ENCODE data around the gene COPS8. TPM values are rescaled to one million over a fixed set of nuclear protein-coding genes. Genes with fewer than 3 reads are reported as not detected.

The COPS8 gene
- total and polyA plus RNA-seq, 2 experiments from 2014 or later, result 108 to 134 TPM

DNA sequence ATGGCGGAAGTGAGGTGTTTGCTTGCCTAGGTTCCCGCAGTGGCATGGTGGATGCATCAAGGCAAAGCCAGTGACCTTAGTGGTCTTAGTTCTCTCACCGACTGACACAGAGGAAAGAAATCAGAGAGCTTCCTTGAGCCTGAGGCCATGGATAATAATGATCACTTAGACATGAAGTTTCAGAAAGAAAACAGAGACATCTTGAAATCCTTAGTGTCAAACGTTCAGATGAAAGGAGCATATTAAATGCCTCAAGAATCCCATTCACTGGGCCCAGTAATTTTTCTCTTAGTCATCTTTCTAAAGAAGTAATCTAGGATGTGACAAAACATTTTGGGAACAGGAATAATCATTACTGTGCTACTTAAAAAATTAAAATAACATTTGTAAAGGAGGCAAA, 35.2 kb downstream of the COPS8 start:
- TF ChIP-seq EZH2phosphoT487 (IDR thresholded peaks at IDR 0.05; ENCODE audit: low read depth, severe bottlenecking, unreplicated experiment) (no peak), CTCF (IDR thresholded peaks at IDR 0.05; ENCODE audit: poor library complexity) (no peak), EZH2 (IDR thresholded peaks at IDR 0.05; ENCODE audit: borderline replicate concordance) (no peak)
- Histone ChIP-seq H3K4me1 (ENCODE audit: insufficient read depth) (peaks cover 14% of the 10 kb centered on the region), H3K4me2 (no peak overlapping the region), H3K27me3 (no peaks in the 10 kb centered on the region), H3K27ac (no peak overlapping the region), H3K79me2 (no peaks in the 10 kb centered on the region), H3K36me3 (replicated peaks; ENCODE audit: insufficient read depth, low read depth) (no peaks in the 10 kb centered on the region), H4K20me1 (ENCODE audit: insufficient read depth, poor library complexity, severe bottlenecking) (no peaks in the 10 kb centered on the region), H3K9me3 (ENCODE audit: low read depth) (no peaks in the 10 kb centered on the region), H2AFZ (no peak overlapping the region), H3K4me3 (no peak overlapping the region), H3K9me2 (replicated peaks; ENCODE audit: insufficient read depth) (no peaks in the 10 kb centered on the region)
- WGBS (ENCODE audit: low lambda C conversion rate, missing lambda C conversion rate), result 72% methylated on average over 4 of the region's 4 CpGs
- no peak for DNase-seq (ENCODE audit: low spot score)

GRCh38 chr2:237121321-237121720, 35.6 kb downstream of the COPS8 start:
- WGBS (ENCODE audit: low lambda C conversion rate, missing lambda C conversion rate), result 73% methylated on average over 1 of the region's 1 CpG
- Histone ChIP-seq H3K4me1 (ENCODE audit: insufficient read depth) (peaks cover 14% of the 10 kb centered on the region), H2AFZ (no peak overlapping the region), H3K79me2 (no peaks in the 10 kb centered on the region), H4K20me1 (ENCODE audit: insufficient read depth, poor library complexity, severe bottlenecking) (no peaks in the 10 kb centered on the region), H3K9me3 (ENCODE audit: low read depth) (no peaks in the 10 kb centered on the region), H3K4me2 (no peak overlapping the region), H3K36me3 (replicated peaks; ENCODE audit: insufficient read depth, low read depth) (no peaks in the 10 kb centered on the region), H3K27ac (no peak overlapping the region), H3K9me2 (replicated peaks; ENCODE audit: insufficient read depth) (no peaks in the 10 kb centered on the region), H3K27me3 (no peaks in the 10 kb centered on the region), H3K4me3 (no peak overlapping the region)
- no peak for DNase-seq (ENCODE audit: low spot score)
- no peak for TF ChIP-seq EZH2phosphoT487 (IDR thresholded peaks at IDR 0.05; ENCODE audit: low read depth, severe bottlenecking, unreplicated experiment)
- no peak for TF ChIP-seq EZH2 (IDR thresholded peaks at IDR 0.05; ENCODE audit: borderline replicate concordance)
- no peak for TF ChIP-seq CTCF (IDR thresholded peaks at IDR 0.05; ENCODE audit: poor library complexity)

DNA sequence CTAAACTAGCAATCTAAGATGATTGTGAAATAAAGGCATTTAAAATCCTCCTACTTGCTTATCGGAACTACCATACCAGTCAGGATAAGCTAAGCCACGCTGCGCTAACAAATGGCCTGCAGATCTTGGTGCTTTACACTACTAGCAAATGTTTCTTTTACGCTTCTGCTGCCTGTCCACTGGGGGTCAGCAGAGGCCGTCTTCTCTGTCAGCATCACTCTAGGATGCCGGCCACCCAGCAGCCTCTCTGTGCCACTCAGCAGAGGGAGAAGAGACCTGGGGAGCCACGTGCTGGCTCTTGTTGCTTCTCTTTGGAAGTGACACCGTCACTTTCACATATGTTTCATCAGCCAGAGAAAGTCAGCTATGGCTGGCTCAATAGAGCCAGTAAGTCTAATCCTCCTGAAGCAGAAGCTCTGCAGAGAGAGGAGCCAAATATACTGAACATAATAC, 36.6 kb downstream of the COPS8 start:
- TF ChIP-seq EZH2 (IDR thresholded peaks at IDR 0.05; ENCODE audit: borderline replicate concordance), result no peak
- TF ChIP-seq CTCF (IDR thresholded peaks at IDR 0.05; ENCODE audit: poor library complexity), result peak; percentile 63
- no peaks in the 10 kb centered on the region for H3K27me3 ChIP-seq
- peak; percentile 83 for DNase-seq (ENCODE audit: low spot score)
- no peak overlapping the region for H3K27ac ChIP-seq
- no peaks in the 10 kb centered on the region for H3K79me2 ChIP-seq
- peaks cover 17% of the 10 kb centered on the region for H3K4me1 ChIP-seq (ENCODE audit: insufficient read depth)
- H3K4me3 ChIP-seq, result no peak overlapping the region
- H3K4me2 ChIP-seq, result no peak overlapping the region
- H3K9me2 ChIP-seq (replicated peaks; ENCODE audit: insufficient read depth), result no peaks in the 10 kb centered on the region
- no peaks in the 10 kb centered on the region for H4K20me1 ChIP-seq (ENCODE audit: insufficient read depth, poor library complexity, severe bottlenecking)
- H2AFZ ChIP-seq, result no peak overlapping the region
- no peaks in the 10 kb centered on the region for H3K9me3 ChIP-seq (ENCODE audit: low read depth)
- WGBS (ENCODE audit: low lambda C conversion rate, missing lambda C conversion rate), result 51% methylated on average over 8 of the region's 8 CpGs
- H3K36me3 ChIP-seq (replicated peaks; ENCODE audit: insufficient read depth, low read depth), result no peaks in the 10 kb centered on the region

DNA sequence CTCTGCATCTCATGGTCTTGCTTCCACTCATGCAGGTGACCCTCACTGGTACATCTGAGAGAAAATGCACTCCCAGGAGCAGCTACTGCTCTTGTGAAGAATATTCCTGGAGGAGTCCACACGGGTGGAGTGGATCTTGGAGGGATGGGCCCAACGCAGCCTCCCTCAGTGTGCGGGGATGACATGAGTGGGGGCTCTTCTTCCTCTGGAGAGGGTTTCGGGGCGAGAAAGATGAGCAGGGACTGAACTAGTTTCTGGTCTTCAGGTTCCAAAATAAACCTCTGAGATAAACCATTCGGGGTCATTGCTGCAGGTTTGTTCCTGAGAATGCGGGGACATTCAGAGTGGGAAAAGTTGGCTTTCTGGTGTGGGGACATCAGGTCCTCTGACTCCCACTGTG, 39.1 kb downstream of the COPS8 start:
- no peaks in the 10 kb centered on the region for H3K9me2 ChIP-seq (replicated peaks; ENCODE audit: insufficient read depth)
- H3K27ac ChIP-seq, result no peak overlapping the region
- no peaks in the 10 kb centered on the region for H4K20me1 ChIP-seq (ENCODE audit: insufficient read depth, poor library complexity, severe bottlenecking)
- no peaks in the 10 kb centered on the region for H3K27me3 ChIP-seq
- no peaks in the 10 kb centered on the region for H3K9me3 ChIP-seq (ENCODE audit: low read depth)
- 96% methylated on average over 7 of the region's 7 CpGs for WGBS (ENCODE audit: low lambda C conversion rate, missing lambda C conversion rate)
- peaks cover 30% of the 10 kb centered on the region for H3K4me1 ChIP-seq (ENCODE audit: insufficient read depth)
- H3K4me3 ChIP-seq, result no peak overlapping the region
- H3K4me2 ChIP-seq, result no peak overlapping the region
- no peaks in the 10 kb centered on the region for H3K79me2 ChIP-seq
- TF ChIP-seq CTCF (IDR thresholded peaks at IDR 0.05; ENCODE audit: poor library complexity) (no peak), EZH2phosphoT487 (IDR thresholded peaks at IDR 0.05; ENCODE audit: low read depth, severe bottlenecking, unreplicated experiment) (no peak), EZH2 (IDR thresholded peaks at IDR 0.05; ENCODE audit: borderline replicate concordance) (no peak)
- H2AFZ ChIP-seq, result no peak overlapping the region
- no peak for DNase-seq (ENCODE audit: low spot score)
- H3K36me3 ChIP-seq (replicated peaks; ENCODE audit: insufficient read depth, low read depth), result no peaks in the 10 kb centered on the region

All from hepatocyte (in vitro differentiated cells).